Right atrium auricular region (tissue), 2 donors: ENCODE measurements around the gene C16orf87. TPM values are rescaled to one million over a fixed set of nuclear protein-coding genes. Genes with fewer than 3 reads are reported as not detected.

Experiments
- DNase-seq: peaks from one replicate; pipeline ENCODE4 v3.0.0-alpha.2; 2019; ENCODE audit warnings: low spot score
- H3K27ac ChIP-seq, 2 donors: fragments of 200-600 bp; sonication (generic); 1 replicate in 1 of 2; 2 replicates in 1 of 2; pipeline ENCODE4 v1.5.1; 2016 to 2019
- H3K27me3 ChIP-seq, 2 donors: fragments of 200-600 bp; sonication (generic); one replicate each; pipeline versions ENCODE4 v1.5.1 to v1.6.0; 2017 to 2019
- H3K36me3 ChIP-seq: fragments of 200-600 bp; sonication (generic); one replicate; pipeline ENCODE4 v1.5.1; 2016
- H3K4me1 ChIP-seq, 2 donors: fragments of 200-600 bp; sonication (generic); one replicate each; pipeline versions ENCODE4 v1.5.1 to v1.6.0; 2017 to 2019
- H3K4me3 ChIP-seq, 2 donors: fragments of 200-600 bp; sonication (generic); 1 replicate in 1 of 2; 2 replicates in 1 of 2; pipeline ENCODE4 v1.5.1; 2017 to 2019; ENCODE audit warnings: mild to moderate bottlenecking in 1 of 2, moderate library complexity in 1 of 2
- H3K9me3 ChIP-seq, 2 donors: fragments of 200-600 bp; sonication (generic); one replicate each; pipeline ENCODE4 v1.5.1; 2019
- total RNA-seq, 2 donors: library from RNA; depleted of rRNA; stranded (reverse); fragments of >200 nt; gene quantifications; one replicate each; pipeline ENCODE4 v1.1.0, GENCODE V29; 2016
- TF ChIP-seq, protein P1 (sequence below), 2 donors: fragments of 200-600 bp; sonication (generic); IDR thresholded peaks; one replicate each; pipeline ENCODE4 v1.5.1; 2019; ENCODE audit warnings: antibody characterized with exemption in 2 of 2

C16orf87 gene
- total RNA-seq, 2 donors from 2014 or later = 12.0 to 14.1 TPM

DNA sequence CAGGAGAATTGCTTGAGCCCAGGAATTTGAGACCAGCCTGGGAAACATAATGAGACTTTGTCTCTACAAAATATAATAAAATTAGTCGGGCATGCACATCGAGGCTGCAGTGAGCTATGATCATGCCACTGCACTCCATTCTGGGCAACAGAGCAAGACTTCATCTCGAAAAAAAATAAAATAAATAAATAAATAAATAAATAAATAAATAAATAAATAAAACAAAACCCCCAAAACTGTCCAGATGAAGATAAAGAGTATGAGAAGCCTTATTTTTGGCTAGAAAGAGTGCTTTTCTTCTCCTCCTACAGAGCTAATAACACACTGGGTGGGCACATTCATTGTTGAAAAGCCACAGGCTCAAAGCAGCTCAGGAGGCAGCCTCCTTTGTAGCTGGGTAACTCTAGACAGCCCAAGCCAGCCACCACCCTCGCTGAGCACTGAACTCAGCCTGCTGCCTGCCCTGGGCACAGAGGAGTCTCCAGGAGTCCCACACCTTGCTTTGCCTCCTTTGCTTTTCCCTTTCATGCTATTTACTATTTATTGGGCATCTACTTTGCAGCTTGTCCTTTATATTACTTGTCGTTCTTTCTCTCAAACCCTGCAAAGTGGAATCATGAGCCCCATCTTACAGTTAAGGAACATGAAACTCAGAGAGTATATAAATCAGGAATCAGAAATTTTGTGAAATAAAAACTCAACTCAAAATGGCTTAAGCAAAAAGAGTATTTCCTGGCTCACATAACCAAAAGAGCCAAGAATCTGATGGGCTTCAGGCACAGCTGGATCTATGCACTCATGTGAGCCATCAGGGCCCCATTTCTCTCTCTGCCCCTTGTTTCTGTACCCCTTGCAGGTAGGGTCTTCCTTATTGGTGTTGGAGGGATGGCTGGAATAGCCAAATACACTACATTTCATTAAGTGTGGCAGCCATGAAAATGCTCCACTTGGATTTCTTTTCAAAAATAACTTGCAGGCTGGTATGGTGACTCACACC is 18.1 kb upstream of the C16orf87 start:
- Histone ChIP-seq H3K4me1 (no peaks in the 10 kb centered on the region), H3K9me3 (no peaks in the 10 kb centered on the region), H3K27me3 (no peaks in the 10 kb centered on the region), H3K36me3 (no peaks in the 10 kb centered on the region), H3K4me3 (no peak overlapping the region), H3K27ac (no peak overlapping the region)
- DNase-seq = no peak
- TF ChIP-seq, protein P1, sequence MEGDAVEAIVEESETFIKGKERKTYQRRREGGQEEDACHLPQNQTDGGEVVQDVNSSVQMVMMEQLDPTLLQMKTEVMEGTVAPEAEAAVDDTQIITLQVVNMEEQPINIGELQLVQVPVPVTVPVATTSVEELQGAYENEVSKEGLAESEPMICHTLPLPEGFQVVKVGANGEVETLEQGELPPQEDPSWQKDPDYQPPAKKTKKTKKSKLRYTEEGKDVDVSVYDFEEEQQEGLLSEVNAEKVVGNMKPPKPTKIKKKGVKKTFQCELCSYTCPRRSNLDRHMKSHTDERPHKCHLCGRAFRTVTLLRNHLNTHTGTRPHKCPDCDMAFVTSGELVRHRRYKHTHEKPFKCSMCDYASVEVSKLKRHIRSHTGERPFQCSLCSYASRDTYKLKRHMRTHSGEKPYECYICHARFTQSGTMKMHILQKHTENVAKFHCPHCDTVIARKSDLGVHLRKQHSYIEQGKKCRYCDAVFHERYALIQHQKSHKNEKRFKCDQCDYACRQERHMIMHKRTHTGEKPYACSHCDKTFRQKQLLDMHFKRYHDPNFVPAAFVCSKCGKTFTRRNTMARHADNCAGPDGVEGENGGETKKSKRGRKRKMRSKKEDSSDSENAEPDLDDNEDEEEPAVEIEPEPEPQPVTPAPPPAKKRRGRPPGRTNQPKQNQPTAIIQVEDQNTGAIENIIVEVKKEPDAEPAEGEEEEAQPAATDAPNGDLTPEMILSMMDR (IDR thresholded peaks at IDR 0.05) = no peak

DNA sequence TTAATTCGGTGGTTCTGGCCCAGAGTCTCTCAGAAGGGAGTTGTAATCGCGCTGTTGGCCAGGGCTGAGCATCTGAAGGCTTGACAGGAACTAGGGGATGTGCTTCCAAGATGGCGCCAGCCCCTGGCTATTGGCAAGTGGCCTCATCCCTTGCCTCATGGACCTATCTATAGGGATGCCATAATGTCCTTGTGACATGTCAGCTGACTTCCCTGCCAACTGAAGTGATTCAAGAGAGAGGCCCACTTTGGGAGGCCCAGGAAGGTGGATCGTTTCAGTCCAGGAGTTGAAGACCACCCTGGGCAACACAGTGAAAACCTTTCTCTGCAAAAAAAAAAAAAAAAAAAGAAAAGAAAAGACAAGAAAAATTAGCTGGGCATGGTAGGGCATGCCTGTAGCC is 15.0 kb upstream of the C16orf87 start:
- Histone ChIP-seq H3K27me3 (no peaks in the 10 kb centered on the region), H3K4me3 (no peak overlapping the region)
- DNase-seq = no peak

DNA sequence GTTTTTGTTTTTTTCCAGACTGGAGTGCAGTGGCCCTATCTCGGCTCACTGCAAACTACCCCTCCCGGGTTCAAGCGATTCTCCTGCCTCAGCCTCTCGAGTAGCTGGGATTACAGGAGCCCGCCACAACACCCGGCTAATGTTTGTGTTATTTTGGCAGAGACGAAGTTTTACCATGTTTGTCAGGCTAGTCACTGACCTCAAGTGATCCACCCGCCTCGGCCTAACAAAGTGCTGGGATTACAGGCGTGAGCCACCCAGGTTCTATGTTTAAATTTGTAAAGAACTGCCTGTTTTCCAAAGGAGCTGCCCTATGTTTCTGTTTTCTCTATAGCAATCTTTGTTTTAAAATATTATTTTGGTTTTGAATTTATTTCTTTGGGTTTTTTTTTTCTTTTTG is 13.8 kb upstream of the C16orf87 start:
- no peaks in the 10 kb centered on the region for H3K27me3 ChIP-seq
- DNase-seq = no peak
- H3K9me3 ChIP-seq = peaks cover 0 to 7% of the 10 kb centered on the region in 2 donors
- no peaks in the 10 kb centered on the region for H3K4me1 ChIP-seq
- TF ChIP-seq, protein P1 (IDR thresholded peaks at IDR 0.05) = no peak
- H3K27ac ChIP-seq = no peak overlapping the region
- no peak overlapping the region for H3K4me3 ChIP-seq
- H3K36me3 ChIP-seq = no peaks in the 10 kb centered on the region

More for the DNA sequence above, 15.0 kb upstream of the C16orf87 start:
- Histone ChIP-seq H3K27ac (no peak overlapping the region), H3K4me1 (no peaks in the 10 kb centered on the region), H3K9me3 (peaks cover 0 to 7% of the 10 kb centered on the region in 2 donors), H3K36me3 (no peaks in the 10 kb centered on the region)
- TF ChIP-seq, protein P1 (IDR thresholded peaks at IDR 0.05) = no peak

DNA sequence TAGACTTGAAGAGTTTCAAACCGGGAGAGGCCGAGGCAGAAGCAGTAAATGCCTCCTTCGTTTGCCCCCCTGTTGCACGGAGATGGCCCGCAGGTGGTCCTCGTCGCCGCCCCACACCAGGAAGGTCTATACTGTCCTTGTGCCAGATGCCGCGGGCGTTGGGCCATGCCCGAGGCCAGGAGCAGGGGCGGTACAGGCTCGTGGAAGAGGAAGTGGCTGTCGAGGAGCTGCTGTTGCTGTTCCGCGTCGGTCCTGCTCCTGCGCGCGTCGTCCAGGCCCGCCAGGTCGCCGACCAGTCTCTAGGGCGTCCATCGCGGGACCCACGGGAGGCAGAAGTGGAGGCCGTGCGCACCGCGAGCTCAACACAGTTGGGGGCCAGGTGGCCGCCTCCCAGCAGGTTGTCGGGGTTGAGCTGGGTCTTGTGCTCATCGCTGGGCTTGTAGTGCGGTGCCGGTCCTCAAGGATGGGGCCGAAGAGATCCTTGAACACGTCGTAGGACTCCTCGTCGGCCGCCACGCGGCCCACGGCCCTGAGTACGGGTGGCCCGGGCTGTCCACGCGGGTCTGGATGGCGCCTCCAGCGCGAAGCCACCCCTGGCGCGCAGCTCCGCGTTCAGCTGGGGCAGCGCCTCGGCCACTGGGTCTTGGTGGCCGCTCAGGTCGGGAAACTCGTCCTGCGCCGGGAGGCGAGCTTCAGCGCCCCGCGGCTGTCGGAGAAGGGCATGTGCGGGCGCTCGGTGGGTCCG is 13.1 kb upstream of the C16orf87 start:
- H3K36me3 ChIP-seq = no peaks in the 10 kb centered on the region
- no peak for DNase-seq
- H3K4me1 ChIP-seq = no peaks in the 10 kb centered on the region
- TF ChIP-seq, protein P1 (IDR thresholded peaks at IDR 0.05) = no peak
- no peak overlapping the region for H3K4me3 ChIP-seq
- no peaks in the 10 kb centered on the region for H3K27me3 ChIP-seq
- H3K27ac ChIP-seq = no peak overlapping the region
- peaks cover 0 to 7% of the 10 kb centered on the region in 2 donors for H3K9me3 ChIP-seq

DNA sequence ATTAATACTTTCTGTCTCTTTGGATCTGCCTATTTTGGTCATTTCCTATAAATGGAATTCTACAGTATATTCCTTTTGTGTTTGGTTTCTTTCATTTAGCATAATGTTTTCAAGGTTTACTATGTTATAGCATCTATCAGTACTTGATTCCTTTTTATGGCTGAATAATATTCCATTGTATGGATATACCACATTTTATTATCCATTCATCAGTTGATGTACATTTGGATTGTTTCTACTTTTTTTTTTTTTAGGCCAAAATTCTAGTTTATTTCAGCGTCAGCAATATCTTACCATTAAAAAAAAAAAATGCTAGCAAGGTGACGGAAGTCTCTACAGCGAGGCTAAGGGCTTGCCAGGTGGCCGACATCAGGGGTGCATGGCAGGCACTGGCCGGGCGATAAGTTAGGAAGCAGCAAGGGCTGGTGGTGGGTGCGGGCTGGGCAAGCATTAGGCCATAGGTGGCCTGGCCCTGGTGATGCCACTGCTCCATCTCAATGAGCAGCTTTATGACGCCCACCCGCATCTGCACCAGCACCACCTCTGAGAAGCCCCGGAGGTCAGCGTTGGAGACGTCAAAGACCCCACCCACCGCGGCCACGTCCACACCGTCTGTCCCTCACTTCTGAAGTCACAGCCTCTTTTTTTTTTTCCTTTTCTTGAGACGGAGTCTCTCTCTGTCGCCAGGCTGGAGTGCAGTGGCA is 11.4 kb upstream of the C16orf87 start:
- Histone ChIP-seq H3K4me1 (no peaks in the 10 kb centered on the region), H3K4me3 (no peak overlapping the region), H3K9me3 (peaks cover 0 to 7% of the 10 kb centered on the region in 2 donors), H3K36me3 (no peaks in the 10 kb centered on the region), H3K27me3 (no peaks in the 10 kb centered on the region), H3K27ac (no peak overlapping the region)
- TF ChIP-seq, protein P1 (IDR thresholded peaks at IDR 0.05) = no peak
- DNase-seq = no peak
